ENCODE measurements around the gene COTL1.

The COTL1 gene

GRCh38 chr16:84544031-84544773 is 73.7 kb downstream of the COTL1 start:
- Histone ChIP-seq H3K27me3 (ENCODE audit: insufficient read depth, low read length, poor library complexity) (no peaks in the 10 kb centered on the region), H3K4me3 (ENCODE audit: low read length) (no peak overlapping the region), H3K79me1 (ENCODE audit: low read length) (no peaks in the 10 kb centered on the region), H4K8ac (ENCODE audit: low read depth, low read length) (no peak overlapping the region), H3K27ac (ENCODE audit: low read depth, low read length) (no peak overlapping the region), H3K18ac (ENCODE audit: low read length) (no peak overlapping the region), H3K4ac (ENCODE audit: low read depth, low read length) (no peak overlapping the region), H3K23ac (ENCODE audit: low read length) (no peak overlapping the region), H4K5ac (ENCODE audit: low read length) (no peak overlapping the region), H3K4me1 (ENCODE audit: control insufficient read depth, low read depth, low read length) (no peaks in the 10 kb centered on the region), H3K79me2 (ENCODE audit: control insufficient read depth, insufficient read depth, low read length) (no peaks in the 10 kb centered on the region), H2BK5ac (ENCODE audit: low read length) (no peak overlapping the region), H3K4me2 (ENCODE audit: low read length) (no peak overlapping the region), H2AK5ac (ENCODE audit: low read length) (no peak overlapping the region), H3K9ac (ENCODE audit: low read length) (no peak overlapping the region), H2BK120ac (ENCODE audit: low read depth, low read length) (no peak overlapping the region), H3K36me3 (ENCODE audit: control insufficient read depth, insufficient read depth, low read length) (no peaks in the 10 kb centered on the region), H2BK15ac (replicated peaks; ENCODE audit: low read depth) (no peak overlapping the region), H3K56ac (ENCODE audit: low read length) (no peak overlapping the region)
- no CpG with 5 or more reads among the region's 25 CpGs for WGBS (ENCODE audit: extremely low coverage, insufficient coverage, low lambda C conversion rate)
- DNase-seq: no peak

GRCh38 chr16:84543253-84543652 is 74.6 kb downstream of the COTL1 start:
- H3K4me1 ChIP-seq (ENCODE audit: control insufficient read depth, low read depth, low read length): no peaks in the 10 kb centered on the region
- no peak overlapping the region for H2AK5ac ChIP-seq (ENCODE audit: low read length)
- no peak overlapping the region for H2BK5ac ChIP-seq (ENCODE audit: low read length)
- no peak overlapping the region for H3K4me3 ChIP-seq (ENCODE audit: low read length)
- H3K23ac ChIP-seq (ENCODE audit: low read length): no peak overlapping the region
- H3K4me2 ChIP-seq (ENCODE audit: low read length): no peak overlapping the region
- H2BK120ac ChIP-seq (ENCODE audit: low read depth, low read length): no peak overlapping the region
- H3K56ac ChIP-seq (ENCODE audit: low read length): no peak overlapping the region
- no peak overlapping the region for H2BK15ac ChIP-seq (replicated peaks; ENCODE audit: low read depth)
- DNase-seq: no peak
- WGBS (ENCODE audit: extremely low coverage, insufficient coverage, low lambda C conversion rate): no CpG with 5 or more reads among the region's 2 CpGs
- no peaks in the 10 kb centered on the region for H3K79me1 ChIP-seq (ENCODE audit: low read length)
- no peak overlapping the region for H4K5ac ChIP-seq (ENCODE audit: low read length)
- H4K8ac ChIP-seq (ENCODE audit: low read depth, low read length): no peak overlapping the region
- H3K18ac ChIP-seq (ENCODE audit: low read length): no peak overlapping the region
- no peak overlapping the region for H3K9ac ChIP-seq (ENCODE audit: low read length)
- no peak overlapping the region for H3K4ac ChIP-seq (ENCODE audit: low read depth, low read length)
- H3K27me3 ChIP-seq (ENCODE audit: insufficient read depth, low read length, poor library complexity): no peaks in the 10 kb centered on the region
- no peaks in the 10 kb centered on the region for H3K79me2 ChIP-seq (ENCODE audit: control insufficient read depth, insufficient read depth, low read length)
- no peaks in the 10 kb centered on the region for H3K36me3 ChIP-seq (ENCODE audit: control insufficient read depth, insufficient read depth, low read length)
- no peak overlapping the region for H3K27ac ChIP-seq (ENCODE audit: low read depth, low read length)

- Histone ChIP-seq H3K36me3 (ENCODE audit: control insufficient read depth, insufficient read depth, low read length) (no peaks in the 10 kb centered on the region), H3K23ac (ENCODE audit: low read length) (no peak overlapping the region), H3K79me1 (ENCODE audit: low read length) (no peaks in the 10 kb centered on the region), H2BK15ac (replicated peaks; ENCODE audit: low read depth) (no peak overlapping the region), H2BK5ac (ENCODE audit: low read length) (no peak overlapping the region), H4K8ac (ENCODE audit: low read depth, low read length) (no peak overlapping the region), H2AK5ac (ENCODE audit: low read length) (no peak overlapping the region), H3K4ac (ENCODE audit: low read depth, low read length) (no peak overlapping the region), H3K4me3 (ENCODE audit: low read length) (no peak overlapping the region), H3K56ac (ENCODE audit: low read length) (no peak overlapping the region), H3K27ac (ENCODE audit: low read depth, low read length) (no peak overlapping the region), H2BK120ac (ENCODE audit: low read depth, low read length) (no peak overlapping the region), H3K9ac (ENCODE audit: low read length) (no peak overlapping the region), H3K4me1 (ENCODE audit: control insufficient read depth, low read depth, low read length) (no peaks in the 10 kb centered on the region), H3K79me2 (ENCODE audit: control insufficient read depth, insufficient read depth, low read length) (no peaks in the 10 kb centered on the region), H3K18ac (ENCODE audit: low read length) (no peak overlapping the region), H3K27me3 (ENCODE audit: insufficient read depth, low read length, poor library complexity) (no peaks in the 10 kb centered on the region), H3K4me2 (ENCODE audit: low read length) (no peak overlapping the region), H4K5ac (ENCODE audit: low read length) (no peak overlapping the region)
- WGBS (ENCODE audit: extremely low coverage, insufficient coverage, low lambda C conversion rate): no CpG with 5 or more reads among the region's 7 CpGs
- DNase-seq: no peak
Observed at GRCh38 chr16:84541999-84542817, 75.7 kb downstream of the COTL1 start.

GRCh38 chr16:84540194-84540593 is 77.7 kb downstream of the COTL1 start:
- no peaks in the 10 kb centered on the region for H3K79me1 ChIP-seq (ENCODE audit: low read length)
- no peak overlapping the region for H2BK5ac ChIP-seq (ENCODE audit: low read length)
- H3K4ac ChIP-seq (ENCODE audit: low read depth, low read length): no peak overlapping the region
- no peak overlapping the region for H3K56ac ChIP-seq (ENCODE audit: low read length)
- H3K9ac ChIP-seq (ENCODE audit: low read length): no peak overlapping the region
- H2AK5ac ChIP-seq (ENCODE audit: low read length): no peak overlapping the region
- no CpG with 5 or more reads among the region's 4 CpGs for WGBS (ENCODE audit: extremely low coverage, insufficient coverage, low lambda C conversion rate)
- H4K5ac ChIP-seq (ENCODE audit: low read length): no peak overlapping the region
- no peak overlapping the region for H3K23ac ChIP-seq (ENCODE audit: low read length)
- no peaks in the 10 kb centered on the region for H3K27me3 ChIP-seq (ENCODE audit: insufficient read depth, low read length, poor library complexity)
- no peak overlapping the region for H4K8ac ChIP-seq (ENCODE audit: low read depth, low read length)
- no peaks in the 10 kb centered on the region for H3K79me2 ChIP-seq (ENCODE audit: control insufficient read depth, insufficient read depth, low read length)
- no peak for DNase-seq
- no peaks in the 10 kb centered on the region for H3K36me3 ChIP-seq (ENCODE audit: control insufficient read depth, insufficient read depth, low read length)
- no peak overlapping the region for H2BK120ac ChIP-seq (ENCODE audit: low read depth, low read length)
- H3K27ac ChIP-seq (ENCODE audit: low read depth, low read length): no peak overlapping the region
- H3K4me1 ChIP-seq (ENCODE audit: control insufficient read depth, low read depth, low read length): no peaks in the 10 kb centered on the region
- H2BK15ac ChIP-seq (replicated peaks; ENCODE audit: low read depth): no peak overlapping the region
- H3K4me2 ChIP-seq (ENCODE audit: low read length): no peak overlapping the region
- no peak overlapping the region for H3K4me3 ChIP-seq (ENCODE audit: low read length)
- H3K18ac ChIP-seq (ENCODE audit: low read length): no peak overlapping the region

GRCh38 chr16:84538222-84538840 is 79.5 kb downstream of the COTL1 start:
- no peak overlapping the region for H3K56ac ChIP-seq (ENCODE audit: low read length)
- H3K79me2 ChIP-seq (ENCODE audit: control insufficient read depth, insufficient read depth, low read length): no peaks in the 10 kb centered on the region
- H3K27ac ChIP-seq (ENCODE audit: low read depth, low read length): no peak overlapping the region
- no peak overlapping the region for H2BK120ac ChIP-seq (ENCODE audit: low read depth, low read length)
- H3K4me2 ChIP-seq (ENCODE audit: low read length): no peak overlapping the region
- no peaks in the 10 kb centered on the region for H3K36me3 ChIP-seq (ENCODE audit: control insufficient read depth, insufficient read depth, low read length)
- H3K4me3 ChIP-seq (ENCODE audit: low read length): no peak overlapping the region
- no peak overlapping the region for H3K18ac ChIP-seq (ENCODE audit: low read length)
- DNase-seq: no peak
- no peaks in the 10 kb centered on the region for H3K79me1 ChIP-seq (ENCODE audit: low read length)
- H2BK15ac ChIP-seq (replicated peaks; ENCODE audit: low read depth): no peak overlapping the region
- no peaks in the 10 kb centered on the region for H3K4me1 ChIP-seq (ENCODE audit: control insufficient read depth, low read depth, low read length)
- H3K9ac ChIP-seq (ENCODE audit: low read length): no peak overlapping the region
- no peaks in the 10 kb centered on the region for H3K27me3 ChIP-seq (ENCODE audit: insufficient read depth, low read length, poor library complexity)
- H4K5ac ChIP-seq (ENCODE audit: low read length): no peak overlapping the region
- H4K8ac ChIP-seq (ENCODE audit: low read depth, low read length): no peak overlapping the region
- no peak overlapping the region for H3K23ac ChIP-seq (ENCODE audit: low read length)
- no CpG with 5 or more reads among the region's 6 CpGs for WGBS (ENCODE audit: extremely low coverage, insufficient coverage, low lambda C conversion rate)
- no peak overlapping the region for H2AK5ac ChIP-seq (ENCODE audit: low read length)
- no peak overlapping the region for H2BK5ac ChIP-seq (ENCODE audit: low read length)
- no peak overlapping the region for H3K4ac ChIP-seq (ENCODE audit: low read depth, low read length)
